Testis (tissue), 3 donors: ENCODE measurements around the gene HLA-E. TPM values are rescaled to one million over a fixed set of nuclear protein-coding genes. Genes with fewer than 3 reads are reported as not detected.

Experiments used
- DNase-seq: peaks from one replicate; pipeline ENCODE4 v3.0.0-alpha.2; 2019
- H3K27ac ChIP-seq, 2 donors: fragments of 200-600 bp; sonication (generic); one replicate each; pipeline ENCODE4 v1.5.1; 2019
- H3K27me3 ChIP-seq: fragments of 200-600 bp; sonication (generic); one replicate; pipeline ENCODE4 v1.5.1; 2019
- H3K36me3 ChIP-seq: fragments of 200-600 bp; sonication (generic); one replicate; pipeline ENCODE4 v1.5.1; 2017; ENCODE audit warnings: low read depth; ENCODE audit errors: missing control alignments
- H3K4me1 ChIP-seq: fragments of 200-600 bp; sonication (generic); one replicate; pipeline ENCODE4 v1.5.1; 2019
- H3K4me3 ChIP-seq, 2 donors: fragments of 200-600 bp; sonication (generic); one replicate each; pipeline ENCODE4 v1.5.1; 2017 to 2019
- H3K9me3 ChIP-seq: fragments of 200-600 bp; sonication (generic); one replicate; pipeline ENCODE4 v1.5.1; 2017
- CTCF ChIP-seq, 3 experiments: fragments of 450-650 bp in 2 of 3; fragments of 200-600 bp in 1 of 3; sonication (generic) in 1 of 3; IDR thresholded peaks; one replicate each; pipeline ENCODE4 v1.5.1; 2016 to 2019; ENCODE audit warnings: antibody characterized with exemption in 3 of 3, mild to moderate bottlenecking in 2 of 3, moderate library complexity in 1 of 3
- POLR2A ChIP-seq: fragments of 450-650 bp; IDR thresholded peaks from one replicate; pipeline ENCODE4 v1.6.1; 2017; ENCODE audit warnings: antibody characterized with exemption, mild to moderate bottlenecking, moderate library complexity
- WGBS, 2 donors: methylation state at CpG; one replicate each; pipeline ENCODE4 v1.1.5; 2018; 5-methylcytosine and 5-hydroxymethylcytosine counted together
- intact Hi-C: fragments of 100-400 bp; cut with DNase I; formaldehyde crosslinking; loops from one replicate; pipeline ENCODE4 v1.15.1; 2023; ENCODE audit warnings: low total_unique reads
- polyA plus RNA-seq: library from polyadenylated mRNA; stranded (reverse); fragments of 350-450 nt; fragmentation: Illumina TruSeq; extraction: RNeasy Lipid Tissue Mini Kit (QIAGEN cat#74804); gene quantifications from one replicate; pipeline ENCODE4 v1.2.3, GENCODE V29; 2014; ENCODE audit warnings: low read depth, low replicate concordance; ENCODE audit not compliant: insufficient read depth
- total RNA-seq, 2 donors: library from RNA; depleted of rRNA; stranded (reverse); fragments of >200 nt; gene quantifications; one replicate each; pipeline ENCODE4 v1.2.3, GENCODE V29; 2016

HLA-E gene
- total and polyA plus RNA-seq, 3 donors from 2014 or later: 90.2 to 253 (median 145) TPM

- 20 to 27% methylated on average over 4 of the region's 4 CpGs for WGBS, 2 donors
- Histone ChIP-seq H3K4me3 (no peak overlapping the region), H3K9me3 (no peaks in the 10 kb centered on the region), H3K27ac (no peak overlapping the region), H3K4me1 (peaks cover 6% of the 10 kb centered on the region), H3K36me3 (no peaks in the 10 kb centered on the region), H3K27me3 (no peaks in the 10 kb centered on the region)
- no peak for DNase-seq
- intact Hi-C loops: no loop called here
- TF ChIP-seq POLR2A (no peak), CTCF (IDR thresholded peaks at IDR 0.05) (no peak)
Observed at GRCh38 chr6:30542404-30542725, 53.1 kb downstream of the HLA-E start.

GRCh38 chr6:30542915-30543314 lies 53.6 kb downstream of the HLA-E start:
- WGBS, 2 donors: 76 to 92% methylated on average over 1 of the region's 1 CpG
- intact Hi-C loops: no loop called here
- Histone ChIP-seq H3K27ac (no peak overlapping the region), H3K4me3 (no peak overlapping the region), H3K9me3 (no peaks in the 10 kb centered on the region), H3K27me3 (no peaks in the 10 kb centered on the region), H3K4me1 (peaks cover 6% of the 10 kb centered on the region), H3K36me3 (no peaks in the 10 kb centered on the region)
- TF ChIP-seq CTCF (IDR thresholded peaks at IDR 0.05): no peak
- TF ChIP-seq POLR2A: no peak
- no peak for DNase-seq

Other genes with a start within 250 kb of the HLA-E start
- gene TRIM39, start 162.6 kb upstream of the HLA-E start, total RNA-seq: 10 to 100 TPM; 30.6 to 33.6 TPM
- 58.1 TPM for gene TRIM39, start 162.6 kb upstream of the HLA-E start, polyA plus RNA-seq
- gene RPP21, start 144.4 kb upstream of the HLA-E start, total RNA-seq: 100 to 1,000 TPM in 1 of 2 donors, 10 to 100 TPM in 1; 94.3 to 101 TPM
- 49.8 TPM for gene RPP21, start 144.4 kb upstream of the HLA-E start, polyA plus RNA-seq
- gene GNL1, start 67.0 kb downstream of the HLA-E start, total RNA-seq: 10 to 100 TPM; 68.7 to 72.8 TPM
- 205 TPM for gene GNL1, start 67.0 kb downstream of the HLA-E start, polyA plus RNA-seq
- 10 to 100 TPM; 11.2 to 22.9 TPM for gene PRR3, start 67.8 kb downstream of the HLA-E start, total RNA-seq
- gene PRR3, start 67.8 kb downstream of the HLA-E start, polyA plus RNA-seq: 11.0 TPM
- 10 to 100 TPM; 63.2 to 67.1 TPM for gene ABCF1, start 81.9 kb downstream of the HLA-E start, total RNA-seq
- 104 TPM for gene ABCF1, start 81.9 kb downstream of the HLA-E start, polyA plus RNA-seq
- 10 to 100 TPM; 50.8 to 72.7 TPM for gene PPP1R10, start 127.7 kb downstream of the HLA-E start, total RNA-seq
- gene PPP1R10, start 127.7 kb downstream of the HLA-E start, polyA plus RNA-seq: 47.4 TPM
- 10 to 100 TPM; 36.1 to 49.5 TPM for gene MRPS18B, start 128.3 kb downstream of the HLA-E start, total RNA-seq
- gene MRPS18B, start 128.3 kb downstream of the HLA-E start, polyA plus RNA-seq: 54.5 TPM
- 10 to 100 TPM; 20.7 to 36.4 TPM for gene ATAT1, start 137.4 kb downstream of the HLA-E start, total RNA-seq
- 29.4 TPM for gene ATAT1, start 137.4 kb downstream of the HLA-E start, polyA plus RNA-seq
- gene C6orf136, start 157.6 kb downstream of the HLA-E start, total RNA-seq: 10 to 100 TPM; 17.8 to 22.0 TPM
- gene C6orf136, start 157.6 kb downstream of the HLA-E start, polyA plus RNA-seq: 26.0 TPM
- gene DHX16, start 183.5 kb downstream of the HLA-E start, total RNA-seq: 10 to 100 TPM; 68.0 TPM
- gene DHX16, start 183.5 kb downstream of the HLA-E start, polyA plus RNA-seq: 109 TPM
- 1 to 10 TPM; 9.0 to 9.3 TPM for gene PPP1R18, start 197.1 kb downstream of the HLA-E start, total RNA-seq
- 24.9 TPM for gene PPP1R18, start 197.1 kb downstream of the HLA-E start, polyA plus RNA-seq
- 10 to 100 TPM in 1 of 2 donors, 1 to 10 TPM in 1; 9.5 to 10.5 TPM for gene NRM, start 201.5 kb downstream of the HLA-E start, total RNA-seq
- 26.6 TPM for gene NRM, start 201.5 kb downstream of the HLA-E start, polyA plus RNA-seq
- 10 to 100 TPM; 56.6 to 79.3 TPM for gene MDC1, start 227.8 kb downstream of the HLA-E start, total RNA-seq
- 155 TPM for gene MDC1, start 227.8 kb downstream of the HLA-E start, polyA plus RNA-seq
- gene TUBB, start 230.8 kb downstream of the HLA-E start, total RNA-seq: 100 to 1,000 TPM; 173 to 252 TPM
- 309 TPM for gene TUBB, start 230.8 kb downstream of the HLA-E start, polyA plus RNA-seq